ENCODE results near the gene MEP1A.

GRCh38 chr6:46850792-46851191, 57.6 kb downstream of the MEP1A start:
- TF ChIP-seq CTCF (IDR thresholded peaks at IDR 0.05; ENCODE audit: extremely low read depth in 1 of 2, insufficient read depth in 1 of 2, low read depth in 1 of 2, low read length in 2 of 2) (no peak), POLR2AphosphoS5 (IDR thresholded peaks at IDR 0.05; ENCODE audit: insufficient read depth, low read depth, low read length) (no peak)

Measured in endothelial cell of umbilical vein (primary cell).